Smooth muscle cell of trachea (primary cell): ENCODE results near the gene SUCLG2. TPM values are rescaled to one million over a fixed set of nuclear protein-coding genes. Genes with fewer than 3 reads are reported as not detected.

Source experiments
- total RNA-seq: library from RNA; depleted of rRNA; stranded (reverse); fragments of >200 nt; gene quantifications from 2 replicates; pipeline ENCODE4 v1.2.1, GENCODE V29; 2014

SUCLG2 gene
- 70.1 and 89.2 TPM in 2 replicates for total RNA-seq

DNA sequence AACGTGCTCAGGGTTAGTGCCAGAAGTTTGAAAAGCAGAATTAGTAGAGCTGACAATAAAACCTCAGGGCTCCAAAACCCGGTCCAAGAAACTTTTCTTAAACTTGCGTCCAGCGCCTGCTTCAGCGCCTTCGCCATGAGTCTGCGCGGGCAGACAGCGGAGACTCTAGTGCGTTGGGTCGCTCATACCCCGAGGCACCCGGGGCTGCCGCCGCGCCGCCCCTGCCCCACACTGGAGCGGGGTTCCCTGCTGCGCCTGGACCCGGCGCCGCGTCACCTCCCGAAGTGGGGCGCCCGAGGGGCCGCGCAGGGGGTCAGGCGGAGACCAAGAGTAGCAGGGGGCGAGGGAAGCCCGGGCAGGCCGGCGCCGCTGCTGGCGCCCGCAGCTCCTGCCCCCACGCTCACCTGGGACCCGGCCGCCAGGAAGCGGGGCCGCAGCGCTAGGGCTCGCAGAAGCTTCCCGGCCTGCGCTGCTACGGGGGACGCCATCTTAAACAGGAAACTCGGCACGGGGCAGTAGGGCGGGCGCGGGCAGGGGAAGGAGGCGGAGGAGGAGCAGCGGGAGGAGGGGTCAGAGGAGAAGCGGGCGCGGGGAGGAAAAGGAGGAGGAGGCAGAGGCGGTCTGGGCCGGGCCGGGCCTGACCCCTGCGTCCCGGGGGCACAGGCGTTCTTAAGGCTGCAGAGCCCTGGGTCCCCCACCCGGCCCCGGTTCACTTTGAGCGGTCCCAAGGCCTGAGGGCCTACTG, at the start of gene SUCLG2:
SUCLG2 (minus strand) TSS at position 514 of the 745 bp plus-strand sequence; CDS start at position 488, 26 bp downstream.

